ENCODE measurements around the gene BLMH. TPM values are rescaled to one million over a fixed set of nuclear protein-coding genes. Genes with fewer than 3 reads are reported as not detected.
"Not testable (repeated sequence)": the region's sequence is repeated elsewhere in the genome, so short reads cannot be mapped to it uniquely, and the experiment has no call there.

Gene BLMH
- total and polyA plus RNA-seq, 2 donors (not counting 1 experiment from before 2014, with no cell fraction given), result 5.9 to 25.9 TPM

DNA sequence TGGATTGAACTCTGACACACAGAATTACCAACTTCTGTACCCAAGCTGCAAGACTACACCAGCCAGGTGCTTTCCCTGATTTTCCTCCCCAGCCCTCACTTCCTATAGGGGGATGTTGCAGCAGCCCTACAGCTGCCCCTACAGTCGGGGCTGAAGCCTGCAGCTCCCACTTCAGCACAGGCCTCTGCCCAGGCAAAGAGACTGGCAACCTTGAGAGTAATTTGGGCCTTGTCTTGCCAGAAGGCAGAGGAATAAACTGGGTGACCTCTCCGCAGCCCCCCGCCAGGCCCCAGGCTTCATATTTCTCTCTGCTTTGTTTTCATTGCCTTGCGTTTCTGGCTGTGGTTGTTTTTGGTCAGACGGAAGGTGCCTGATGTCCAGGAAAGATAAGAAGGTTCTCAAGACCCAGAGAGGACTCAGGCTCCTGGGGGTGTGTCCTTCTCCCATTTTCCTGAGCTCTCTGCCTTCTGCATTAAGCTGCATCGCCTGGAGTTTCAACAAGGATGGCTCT lies 88.2 kb downstream of the BLMH start:
- no peak for DNase-seq
- H3K4me3 Mint-ChIP-seq, result no peak overlapping the region
- H3K9me3 Mint-ChIP-seq (ENCODE audit: insufficient read depth), result no peaks in the 10 kb centered on the region
- H3K27ac ChIP-seq (ENCODE audit: low read length in 2 of 2), result no peak overlapping the region
- no peak overlapping the region for H3K9ac ChIP-seq (ENCODE audit: low read length)
- no peak overlapping the region for H3K27ac Mint-ChIP-seq
- no peak overlapping the region for H3K4me3 ChIP-seq (ENCODE audit: control extremely low read depth in 1 of 5, extremely low read depth in 1 of 5, insufficient read depth in 1 of 5, low read depth in 2 of 5, low read length in 4 of 5)
- no peaks in the 10 kb centered on the region for H3K79me2 ChIP-seq (ENCODE audit: control insufficient read depth, insufficient read depth, low read length)
- H3K4me1 Mint-ChIP-seq, result no peaks in the 10 kb centered on the region
- no peak overlapping the region for H2AFZ ChIP-seq (ENCODE audit: insufficient read depth, low read depth, low read length, poor library complexity, severe bottlenecking)
- intact Hi-C loops (cut with micrococcal nuclease), result no loop called here
- ATAC-seq (ENCODE audit: low read depth), result no peak
- no peaks in the 10 kb centered on the region for H3K27me3 ChIP-seq (replicated peaks in 1 of 4; ENCODE audit: control extremely low read depth in 1 of 4, control insufficient read depth in 3 of 4, insufficient read depth in 4 of 4, low read length in 3 of 4)
- TF ChIP-seq, protein P1, sequence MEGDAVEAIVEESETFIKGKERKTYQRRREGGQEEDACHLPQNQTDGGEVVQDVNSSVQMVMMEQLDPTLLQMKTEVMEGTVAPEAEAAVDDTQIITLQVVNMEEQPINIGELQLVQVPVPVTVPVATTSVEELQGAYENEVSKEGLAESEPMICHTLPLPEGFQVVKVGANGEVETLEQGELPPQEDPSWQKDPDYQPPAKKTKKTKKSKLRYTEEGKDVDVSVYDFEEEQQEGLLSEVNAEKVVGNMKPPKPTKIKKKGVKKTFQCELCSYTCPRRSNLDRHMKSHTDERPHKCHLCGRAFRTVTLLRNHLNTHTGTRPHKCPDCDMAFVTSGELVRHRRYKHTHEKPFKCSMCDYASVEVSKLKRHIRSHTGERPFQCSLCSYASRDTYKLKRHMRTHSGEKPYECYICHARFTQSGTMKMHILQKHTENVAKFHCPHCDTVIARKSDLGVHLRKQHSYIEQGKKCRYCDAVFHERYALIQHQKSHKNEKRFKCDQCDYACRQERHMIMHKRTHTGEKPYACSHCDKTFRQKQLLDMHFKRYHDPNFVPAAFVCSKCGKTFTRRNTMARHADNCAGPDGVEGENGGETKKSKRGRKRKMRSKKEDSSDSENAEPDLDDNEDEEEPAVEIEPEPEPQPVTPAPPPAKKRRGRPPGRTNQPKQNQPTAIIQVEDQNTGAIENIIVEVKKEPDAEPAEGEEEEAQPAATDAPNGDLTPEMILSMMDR (IDR thresholded peaks at IDR 0.05), result no peak
- no peak for TF ChIP-seq EZH2 (IDR thresholded peaks at IDR 0.05; ENCODE audit: borderline replicate concordance, insufficient read depth, low read depth, low read length, poor library complexity, severe bottlenecking)
- H3K4me2 ChIP-seq (replicated peaks; ENCODE audit: low read depth, low read length, poor library complexity, severe bottlenecking), result no peak overlapping the region
- H3K36me3 ChIP-seq (replicated peaks in 1 of 2; ENCODE audit: control extremely low read depth in 1 of 2, control insufficient read depth in 1 of 2, extremely low read depth in 1 of 2, insufficient read depth in 2 of 2, low read length in 1 of 2), result no peaks in the 10 kb centered on the region
- no peaks in the 10 kb centered on the region for H3K4me1 ChIP-seq (ENCODE audit: control insufficient read depth in 2 of 2, insufficient read depth in 2 of 2, low read length in 2 of 2)
- CTCF ChIA-PET, result no interaction called here
- H3K9me3 ChIP-seq (ENCODE audit: control extremely low read depth in 1 of 3, control insufficient read depth in 2 of 3, insufficient read depth in 1 of 3, low read length in 2 of 3), result no peaks in the 10 kb centered on the region
- H4K20me1 ChIP-seq (ENCODE audit: control insufficient read depth, insufficient read depth, low read length, poor library complexity, severe bottlenecking), result no peaks in the 10 kb centered on the region
- H3K27me3 Mint-ChIP-seq, result peaks cover 5% of the 10 kb centered on the region
- POLR2A ChIA-PET, result no interaction called here
- 97% methylated on average over 5 of the region's 6 CpGs for WGBS (ENCODE audit: insufficient coverage)

DNA sequence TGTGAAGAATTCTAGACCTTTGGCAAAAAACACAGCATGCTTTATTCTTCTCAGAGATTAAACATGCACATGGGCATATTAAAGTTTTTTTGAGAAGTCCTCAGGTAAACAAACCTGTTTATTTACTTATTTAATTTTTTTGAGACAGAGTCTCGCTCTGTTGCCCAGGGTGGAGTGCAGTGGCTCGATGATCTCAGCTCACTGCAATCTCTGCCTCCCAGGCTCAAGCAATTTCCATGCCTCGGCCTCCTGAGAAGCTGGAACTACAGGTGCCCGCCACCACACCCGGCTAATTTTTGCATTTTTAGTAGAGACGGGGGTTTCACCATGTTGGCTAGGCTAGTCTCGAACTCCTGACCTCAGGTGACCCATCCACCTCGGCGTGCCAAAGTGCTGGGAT lies 91.1 kb downstream of the BLMH start:
- H3K79me2 ChIP-seq (ENCODE audit: control insufficient read depth, insufficient read depth, low read length); H3K27ac Mint-ChIP-seq; H3K27me3 Mint-ChIP-seq; H3K4me1 Mint-ChIP-seq; CTCF ChIA-PET; POLR2A ChIA-PET; H3K27me3 ChIP-seq (replicated peaks in 1 of 4; ENCODE audit: control extremely low read depth in 1 of 4, control insufficient read depth in 3 of 4, insufficient read depth in 4 of 4, low read length in 3 of 4); H3K9ac ChIP-seq (ENCODE audit: low read length); H3K27ac ChIP-seq (ENCODE audit: low read length in 2 of 2); H3K4me3 ChIP-seq (ENCODE audit: control extremely low read depth in 1 of 5, extremely low read depth in 1 of 5, insufficient read depth in 1 of 5, low read depth in 2 of 5, low read length in 4 of 5); H3K36me3 ChIP-seq (replicated peaks in 1 of 2; ENCODE audit: control extremely low read depth in 1 of 2, control insufficient read depth in 1 of 2, extremely low read depth in 1 of 2, insufficient read depth in 2 of 2, low read length in 1 of 2); intact Hi-C loops (cut with micrococcal nuclease); H2AFZ ChIP-seq (ENCODE audit: insufficient read depth, low read depth, low read length, poor library complexity, severe bottlenecking); H3K4me1 ChIP-seq (ENCODE audit: control insufficient read depth in 2 of 2, insufficient read depth in 2 of 2, low read length in 2 of 2); H3K9me3 Mint-ChIP-seq (ENCODE audit: insufficient read depth); H3K4me3 Mint-ChIP-seq; H3K9me3 ChIP-seq (ENCODE audit: control extremely low read depth in 1 of 3, control insufficient read depth in 2 of 3, insufficient read depth in 1 of 3, low read length in 2 of 3); ATAC-seq (ENCODE audit: low read depth); H3K4me2 ChIP-seq (replicated peaks; ENCODE audit: low read depth, low read length, poor library complexity, severe bottlenecking); H4K20me1 ChIP-seq (ENCODE audit: control insufficient read depth, insufficient read depth, low read length, poor library complexity, severe bottlenecking); DNase-seq: not testable (repeated sequence)
- 94% methylated on average over 7 of the region's 9 CpGs for WGBS (ENCODE audit: insufficient coverage)

All from B cell (primary cell).